ENCODE results near the gene SLC19A3. TPM values are rescaled to one million over a fixed set of nuclear protein-coding genes. Genes with fewer than 3 reads are reported as not detected.

The SLC19A3 gene
- total and polyA plus RNA-seq, 2 experiments from 2014 or later, result 3.5 to 9.1 TPM

- peak overlapping the region; percentile 77 for H2AFZ ChIP-seq
- H3K4me3 Mint-ChIP-seq, result no peak overlapping the region
- H3K4me1 ChIP-seq (ENCODE audit: insufficient read depth), result peaks cover 18% of the 10 kb centered on the region
- H3K27ac Mint-ChIP-seq, result no peak overlapping the region
- no peak overlapping the region for H3K27ac ChIP-seq (ENCODE audit: low read depth)
- H3K9me2 ChIP-seq (ENCODE audit: insufficient read depth), result peaks cover 5% of the 10 kb centered on the region; the same call in 1 of the 2 replicates
- H3K9me3 Mint-ChIP-seq, result no peaks in the 10 kb centered on the region
- no peaks in the 10 kb centered on the region for H3K36me3 ChIP-seq (ENCODE audit: insufficient read depth)
- no peaks in the 10 kb centered on the region for H3K27me3 ChIP-seq (ENCODE audit: insufficient read depth)
- no peaks in the 10 kb centered on the region for H3K27me3 Mint-ChIP-seq (ENCODE audit: insufficient read depth, low read depth, poor library complexity)
- DNase-seq (ENCODE audit: low spot score), result no peak
- no peaks in the 10 kb centered on the region for H3K79me2 ChIP-seq (replicated peaks; ENCODE audit: insufficient read depth)
- no peak for TF ChIP-seq CREB1 (CRISPR knock-in tag; IDR thresholded peaks at IDR 0.05; ENCODE audit: low read depth)
- TF ChIP-seq ZNF114 (CRISPR knock-in tag; IDR thresholded peaks at IDR 0.05), result no peak
- no peak for TF ChIP-seq CTCF (conservative IDR thresholded peaks at IDR 0.05; ENCODE audit: low read depth in 2 of 2)
- no peak for TF ChIP-seq STAT1 (IDR thresholded peaks at IDR 0.05; ENCODE audit: unreplicated experiment)
- TF ChIP-seq ZNF331 (CRISPR knock-in tag; IDR thresholded peaks at IDR 0.05; ENCODE audit: low read depth), result no peak
- no peak for TF ChIP-seq EZH2 (IDR thresholded peaks at IDR 0.05; ENCODE audit: low read depth, unreplicated experiment)
- TF ChIP-seq EZH2phosphoT487 (IDR thresholded peaks at IDR 0.05; ENCODE audit: unreplicated experiment), result no peak
- TF ChIP-seq JUNB (IDR thresholded peaks at IDR 0.05; ENCODE audit: unreplicated experiment), result no peak
- no peak for TF ChIP-seq ETS1 (IDR thresholded peaks at IDR 0.05)
- TF ChIP-seq NANOG (IDR thresholded peaks at IDR 0.05; ENCODE audit: borderline replicate concordance), result no peak
- TF ChIP-seq POLR2AphosphoS5 (IDR thresholded peaks at IDR 0.05; ENCODE audit: low read depth), result no peak
- TF ChIP-seq ZNF462 (CRISPR knock-in tag; IDR thresholded peaks at IDR 0.05), result no peak
- TF ChIP-seq REST (IDR thresholded peaks at IDR 0.05; ENCODE audit: unreplicated experiment), result no peak
- no peaks in the 10 kb centered on the region for H3K36me3 Mint-ChIP-seq (ENCODE audit: low read depth)
- no peak overlapping the region for H3K4me3 ChIP-seq
- H3F3A ChIP-seq (replicated peaks; ENCODE audit: low read depth), result no peaks in the 10 kb centered on the region
- no peak for ATAC-seq
- H3K4me1 Mint-ChIP-seq, result peaks cover 15% of the 10 kb centered on the region
- H4K20me1 ChIP-seq (replicated peaks; ENCODE audit: insufficient read depth), result no peaks in the 10 kb centered on the region
- H3K4me2 ChIP-seq, result peak overlapping the region; percentile 59; the same call in 1 of the 2 replicates
Observed at GRCh38 chr2:227661827-227662226, 56.0 kb downstream of the SLC19A3 start.
